MM.1S (cell line): Measurements from ENCODE around the gene CHST15.

Experiments used
- CTCF ChIP-seq: fragments of 300-600 bp; sonication (generic); IDR thresholded peaks from 2 replicates; pipeline ENCODE4 v1.5.1; 2016; ENCODE audit warnings: antibody characterized with exemption, low read length, mixed read lengths
- EZH2 ChIP-seq: fragments of 300-600 bp; sonication (generic); optimal IDR thresholded peaks from 2 replicates; pipeline ENCODE3; 2017; ENCODE audit warnings: low read depth, mild to moderate bottlenecking, antibody characterized with exemption, low read length, mixed read lengths
- EZH2phosphoT487 ChIP-seq: fragments of 300-600 bp; sonication (generic); IDR thresholded peaks from 2 replicates; pipeline ENCODE4 v1.6.1; 2018; ENCODE audit warnings: antibody characterized with exemption, low read length

GRCh38 chr10:124110882-124111281, 17.5 kb upstream of the CHST15 start:
- TF ChIP-seq CTCF: no peak
- TF ChIP-seq EZH2: no peak
- TF ChIP-seq EZH2phosphoT487: no peak
